CD4-positive, alpha-beta T cell treated with Interleukin-17A for 1 hour (primary cell): ENCODE results near the gene NME4.
"Not testable (repeated sequence)": the region's sequence is repeated elsewhere in the genome, so short reads cannot be mapped to it uniquely, and the experiment has no call there.

Source experiments
- DNase-seq: peaks from one replicate; pipeline ENCODE4 v3.0.0-alpha.2; 2020

The NME4 gene

GRCh38 chr16:378113-378820 is 18.7 kb upstream of the NME4 start:
- DNase-seq = not testable (repeated sequence)

- DNase-seq = no peak
Measured at GRCh38 chr16:378821-379182, 18.2 kb upstream of the NME4 start.

- no peak for DNase-seq
Measured at GRCh38 chr16:379183-379960, 17.6 kb upstream of the NME4 start.

GRCh38 chr16:379961-380761 is 16.8 kb upstream of the NME4 start:
- DNase-seq = peak; percentile 39

GRCh38 chr16:380762-381011 is 16.3 kb upstream of the NME4 start:
- DNase-seq = no peak

GRCh38 chr16:381012-381788 is 15.8 kb upstream of the NME4 start:
- no peak for DNase-seq

GRCh38 chr16:381789-382717 is 14.9 kb upstream of the NME4 start, which contains the start of gene PGAP6:
TSS of gene PGAP6 (minus strand) at chr16:381978. CDS start at chr16:381821, 157 bp downstream.
- peak; percentile 67 for DNase-seq

- peak; percentile 55 for DNase-seq
Measured at GRCh38 chr16:383326-384051, 13.5 kb upstream of the NME4 start.

- DNase-seq = no peak
Measured at GRCh38 chr16:386641-387156, 10.3 kb upstream of the NME4 start.

- DNase-seq = not testable (repeated sequence)
Measured at GRCh38 chr16:387761-388666, 9.0 kb upstream of the NME4 start.

GRCh38 chr16:389352-389751 is 7.6 kb upstream of the NME4 start:
- no peak for DNase-seq

GRCh38 chr16:391885-392335 is 5.1 kb upstream of the NME4 start:
- DNase-seq = peak; percentile 79

- no peak for DNase-seq
Measured at GRCh38 chr16:392450-393030, 4.5 kb upstream of the NME4 start.

- DNase-seq = no peak
Measured at GRCh38 chr16:396199-396598, 800 bp upstream of the NME4 start.

GRCh38 chr16:396605-397004 is 394 bp upstream of the NME4 start:
- DNase-seq = no peak

GRCh38 chr16:397736-398332 is 835 bp downstream of the NME4 start:
- peak; percentile 19 for DNase-seq

- DNase-seq = no peak
Measured at GRCh38 chr16:398561-399339, 1.8 kb downstream of the NME4 start.
